K562 (cell line): ENCODE results near the gene SIGMAR1. TPM values are rescaled to one million over a fixed set of nuclear protein-coding genes. Genes with fewer than 3 reads are reported as not detected.

Experiments
- ATAC-seq: fragments of 200-7000 bp; cut with Tn5 transposase; 3 replicates; pipeline ENCODE4 v1.9.1; 2020; ENCODE audit warnings: moderate library complexity
- BruUV-seq: library from RNA; stranded (reverse); fragments of 400-500 nt; replicated peaks from 2 replicates; lab custom pipeline; 2021; lab: Mats Ljungman, UMichigan
- CTCF ChIA-PET: fragments of 300-600 bp; formaldehyde crosslinking; extraction: SDS; loops from one replicate; lab custom pipeline; 2021; ENCODE audit warnings: low intra/inter-chr PET ratio; lab: Yijun Ruan, JAX
- POLR2A ChIA-PET: fragments of 300-600, 350-650 bp; sonication (Branson Sonifier 250); formaldehyde crosslinking; extraction: SDS; loops from one replicate; lab custom pipeline; 2021; ENCODE audit warnings: antibody characterized with exemption, inconsistent platforms; lab: Yijun Ruan, JAX
- DNase-seq, 4 experiments: peaks; one replicate each; pipeline versions ENCODE4 v3.0.0 to v3.0.0-alpha.2; 2011 to 2018; ENCODE audit warnings: low spot score in 3 of 4, mixed read lengths in 3 of 4; ENCODE audit errors: extremely low read depth in 1 of 4
- FAIRE-seq: peaks from 2 replicates; lab custom pipeline; 2011; peaks lifted over from hg19 to GRCh38; lab: Jason Lieb, UNC
- H2AFZ ChIP-seq: 2 replicates; pipeline ENCODE4 v1.6.0; 2011; ENCODE audit warnings: low read depth, low read length, control low read depth, inconsistent platforms
- H3K27ac ChIP-seq: fragments of 200-600 bp; 3 replicates; pipeline ENCODE4 v1.8.0; 2011; ENCODE audit warnings: low read depth, mild to moderate bottlenecking, control low read depth, inconsistent platforms, low read length, moderate library complexity, mixed read lengths; ENCODE audit errors: extremely low read depth
- H3K27me3 ChIP-seq, 2 experiments: fragments of 300-600 bp in 1 of 2; 2 replicates in 1 of 2; 3 replicates in 1 of 2; pipeline versions ENCODE4 v1.6.0 to v1.8.0; 2011; ENCODE audit warnings: inconsistent platforms in 2 of 2, low read length in 2 of 2, mild to moderate bottlenecking in 1 of 2, mixed read lengths in 1 of 2, moderate library complexity in 1 of 2; ENCODE audit not compliant: control insufficient read depth in 2 of 2, insufficient read depth in 2 of 2
- H3K36me3 ChIP-seq: fragments of 300-600 bp; 3 replicates; pipeline ENCODE4 v1.8.0; 2011; ENCODE audit warnings: mild to moderate bottlenecking, low read length, inconsistent platforms; ENCODE audit not compliant: control insufficient read depth, insufficient read depth
- H3K4me1 ChIP-seq, 2 experiments: fragments of 200-600 bp in 1 of 2; replicated peaks in 1 of 2; 2 replicates in 1 of 2; 3 replicates in 1 of 2; pipeline versions ENCODE4 v1.5.1 to v1.8.0; 2011; ENCODE audit warnings: inconsistent platforms in 2 of 2, low read length in 2 of 2, mild to moderate bottlenecking in 1 of 2, mixed read lengths in 1 of 2, moderate library complexity in 1 of 2; ENCODE audit not compliant: control insufficient read depth in 2 of 2, insufficient read depth in 2 of 2
- H3K4me2 ChIP-seq: 2 replicates; pipeline ENCODE4 v1.6.1; 2011; ENCODE audit warnings: low read length, control low read depth, inconsistent platforms, mixed read lengths; ENCODE audit not compliant: insufficient read depth
- H3K4me3 ChIP-seq: fragments of 200-600 bp; sonication (generic), shearing (Covaris generic); 2 replicates; pipeline ENCODE4 v1.5.1; 2016; ENCODE audit warnings: control low read depth, inconsistent platforms
- H3K79me2 ChIP-seq: fragments of 200-600 bp; 3 replicates; pipeline ENCODE4 v1.8.0; 2011; ENCODE audit warnings: low read length, inconsistent platforms; ENCODE audit not compliant: control insufficient read depth, insufficient read depth
- H3K9ac ChIP-seq, 2 experiments: 2 replicates each; pipeline versions ENCODE4 v1.6.0 to v1.6.1; 2011; ENCODE audit warnings: low read depth in 2 of 2, low read length in 2 of 2, control low read depth in 1 of 2, inconsistent platforms in 1 of 2, mild to moderate bottlenecking in 1 of 2, mixed read lengths in 1 of 2; ENCODE audit not compliant: insufficient read depth in 1 of 2
- H3K9me1 ChIP-seq: one replicate; pipeline ENCODE4 v1.6.0; 2011; ENCODE audit warnings: inconsistent platforms, mild to moderate bottlenecking, low read length, moderate library complexity; ENCODE audit not compliant: control insufficient read depth, insufficient read depth
- H3K9me3 ChIP-seq: replicated peaks from 2 replicates; pipeline ENCODE4 v1.5.1; 2011; ENCODE audit warnings: low read depth, low read length, inconsistent platforms; ENCODE audit not compliant: control insufficient read depth, insufficient read depth
- H4K20me1 ChIP-seq: replicated peaks from 2 replicates; pipeline ENCODE4 v1.6.1; 2011; ENCODE audit warnings: low read length, inconsistent platforms, mixed read lengths; ENCODE audit not compliant: control insufficient read depth, insufficient read depth
- CBFA2T2 ChIP-seq: fragments of 450-650 bp; conservative IDR thresholded peaks from 2 replicates; pipeline ENCODE4 v1.6.1; 2017; ENCODE audit warnings: mild to moderate bottlenecking
- CBX5 ChIP-seq: IDR thresholded peaks from 2 replicates; pipeline ENCODE4 v1.6.1; 2014; ENCODE audit warnings: low read depth, borderline replicate concordance
- GTF2A2 ChIP-seq: IDR thresholded peaks from 2 replicates; pipeline ENCODE4 v1.6.1; 2016; ENCODE audit warnings: mild to moderate bottlenecking, missing genetic modification characterization, missing compliant biosample characterization
- HDAC3 ChIP-seq: fragments of 450-650 bp; IDR thresholded peaks from 2 replicates; pipeline ENCODE4 v1.6.1; 2018; ENCODE audit warnings: borderline replicate concordance, mild to moderate bottlenecking, moderate library complexity; ENCODE audit not compliant: partially characterized antibody
- HLTF ChIP-seq: fragments of 450-650 bp; IDR thresholded peaks from 2 replicates; pipeline ENCODE4 v1.6.1; 2016
- MECOM ChIP-seq: fragments of 250-450 bp; sonication (Bioruptor Pico); IDR thresholded peaks from 2 replicates; pipeline ENCODE4 v1.8.0; 2022; ENCODE audit warnings: inconsistent platforms
- NCOR1 ChIP-seq: fragments of 450-650 bp; IDR thresholded peaks from 2 replicates; pipeline ENCODE4 v1.6.1; 2016; ENCODE audit warnings: mild to moderate bottlenecking, moderate library complexity
- NR2C1 ChIP-seq, 2 experiments: fragments of 450-650 bp; IDR thresholded peaks; 2 replicates each; pipeline ENCODE4 v1.6.1; 2017; ENCODE audit warnings: mild to moderate bottlenecking in 2 of 2, antibody characterized with exemption in 1 of 2, inconsistent platforms in 1 of 2, missing compliant biosample characterization in 1 of 2, missing genetic modification characterization in 1 of 2
- POLR3A ChIP-seq: IDR thresholded peaks from 2 replicates; pipeline ENCODE4 v1.6.1; 2011; ENCODE audit warnings: borderline replicate concordance, mild to moderate bottlenecking, moderate library complexity; ENCODE audit not compliant: insufficient read length, insufficient read depth; ENCODE audit errors: extremely low read depth
- POLR3G ChIP-seq: IDR thresholded peaks from 2 replicates; pipeline ENCODE4 v1.6.1; 2011; ENCODE audit not compliant: insufficient read length, insufficient replicate concordance; ENCODE audit errors: extremely low read depth
- RBBP5 ChIP-seq: fragments of 200-600 bp; sonication (generic); IDR thresholded peaks from 2 replicates; pipeline ENCODE4 v1.6.1; 2012; ENCODE audit warnings: borderline replicate concordance, mild to moderate bottlenecking, low read length, control low read depth, inconsistent platforms; ENCODE audit not compliant: insufficient read depth, poor library complexity, severe bottlenecking
- SIRT6 ChIP-seq: IDR thresholded peaks from one replicate; pipeline ENCODE4 v1.6.1; 2012; ENCODE audit warnings: low read depth, mild to moderate bottlenecking, control low read depth, inconsistent platforms, low read length, moderate library complexity
- ZFP30 ChIP-seq: fragments of 250-450 bp; sonication (Bioruptor Pico); IDR thresholded peaks from 2 replicates; pipeline ENCODE4 v1.8.0; 2022; ENCODE audit warnings: moderate library complexity, mild to moderate bottlenecking, inconsistent platforms, borderline replicate concordance
- ZNF717 ChIP-seq: fragments of 250-450 bp; sonication (Bioruptor Pico); IDR thresholded peaks from 2 replicates; pipeline ENCODE4 v1.5.0; 2021
- WGBS: fragments of 100-300 bp; shearing (Covaris generic); methylation state at CpG from one replicate; pipeline ENCODE4 v1.1.6; 2016; ENCODE audit warnings: low coverage, mixed read lengths; ENCODE audit not compliant: insufficient coverage; ENCODE audit errors: missing lambda C conversion rate; 5-methylcytosine and 5-hydroxymethylcytosine counted together
- in situ Hi-C: fragments of 300-500 bp; cut with MboI; formaldehyde crosslinking; loops from 4 replicates; pipeline ENCODE4 v1.15.0; 2018; ENCODE audit warnings: inconsistent platforms, mixed read lengths
- intact Hi-C: fragments of 100-400 bp; cut with micrococcal nuclease; formaldehyde crosslinking; loops from 2 replicates; pipeline ENCODE4 v1.14.2; 2022
- polyA plus RNA-seq, 8 experiments: library from polyadenylated mRNA; depleted of rRNA in 4 of 8; stranded (reverse) in 5 of 8; unstranded in 3 of 8; fragments of >200 nt; fragmentation: Nextera tagmentation in 2 of 8; fragmentation: Illumina TruSeq in 1 of 8; extraction: Ambion mirVana in 2 of 8; extraction: Trizol in 1 of 8; gene quantifications; 2 replicates each; pipeline versions ENCODE4 v1.2.1 to v1.2.3, GENCODE V29; 2011 to 2014; ENCODE audit warnings: inconsistent platforms in 1 of 8, missing spikeins in 1 of 8
- total RNA-seq, 7 experiments: library from RNA; depleted of rRNA in 6 of 7; stranded (reverse); fragments of >200 nt in 6 of 7; fragmentation: Illumina TruSeq in 2 of 7; extraction: Trizol in 2 of 7; gene quantifications; 2 replicates each; pipeline versions ENCODE4 v1.2.1 to v1.2.3, GENCODE V29; 2011 to 2021; ENCODE audit warnings: low replicate concordance in 1 of 7
- TF ChIP-seq, protein P1 (sequence below): fragments of 250-450 bp; sonication (Bioruptor Pico); IDR thresholded peaks from 2 replicates; pipeline ENCODE4 v1.8.0; 2022; ENCODE audit warnings: inconsistent platforms, mild to moderate bottlenecking, moderate library complexity, borderline replicate concordance
- TF ChIP-seq, protein P2 (sequence below): fragments of 450-650 bp; IDR thresholded peaks from 2 replicates; pipeline ENCODE4 v1.6.1; 2017; ENCODE audit warnings: mild to moderate bottlenecking, moderate library complexity
- TF ChIP-seq, protein P3 (sequence below), 2 experiments: IDR thresholded peaks in 1 of 2; conservative IDR thresholded peaks in 1 of 2; 2 replicates each; pipeline ENCODE4 v1.6.1; 2016; ENCODE audit warnings: low read depth in 2 of 2, mild to moderate bottlenecking in 1 of 2, missing compliant biosample characterization in 1 of 2, missing genetic modification characterization in 1 of 2, moderate library complexity in 1 of 2

The SIGMAR1 gene
- total and polyA plus RNA-seq, 9 of the 15 experiments (the other 6 are each of a cell fraction or from before 2014, with no cell fraction given) = 6.9 to 80.0 (median 35.2) TPM

DNA sequence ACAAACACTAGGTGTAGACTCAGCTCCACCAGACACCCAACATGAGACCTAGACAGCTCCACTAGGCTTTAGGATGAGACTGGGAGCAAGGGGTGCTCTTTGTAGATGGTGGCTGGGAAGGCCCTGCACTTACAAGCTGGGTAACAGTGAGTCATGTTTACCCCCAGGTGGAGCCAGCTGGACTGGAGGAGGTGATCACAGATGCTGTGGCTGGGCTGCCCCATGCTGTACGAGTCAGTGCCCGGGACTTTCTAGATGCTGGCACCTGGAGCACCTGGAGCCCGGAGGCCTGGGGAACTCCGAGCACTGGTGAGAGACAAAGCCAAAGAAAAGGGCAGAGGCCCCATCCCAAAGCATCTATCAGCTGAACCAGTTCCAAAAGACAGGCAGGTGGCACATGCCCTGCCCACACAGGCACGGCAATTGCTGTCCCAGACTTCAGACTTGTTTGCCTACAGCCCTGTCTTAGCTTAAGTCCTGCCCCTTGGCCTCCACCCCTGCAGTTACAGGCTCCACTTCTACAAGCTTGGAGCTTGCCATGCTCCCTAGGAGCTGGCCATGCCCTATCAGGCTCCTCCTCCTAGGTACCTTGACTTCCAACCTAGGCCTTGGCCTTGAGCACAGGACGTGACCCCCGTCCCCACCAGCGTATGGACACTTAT, 22.1 kb upstream of the SIGMAR1 start:
- 78% methylated on average over 8 of the region's 8 CpGs for WGBS
- ChIA-PET POLR2A (interaction anchor here (0.6 to 2.8 kb wide), 2 partner anchors 8 to 24 kb away, joined by 3 to 13 read pairs; partner anchors contain the start of gene IL11RA), CTCF (no interaction called here)
- FAIRE-seq = no peak
- H3K79me2 ChIP-seq = no peaks in the 10 kb centered on the region
- H4K20me1 ChIP-seq = no peaks in the 10 kb centered on the region
- no peak for ATAC-seq
- peaks cover 2% of the 10 kb centered on the region for H3K9me1 ChIP-seq
- H3K4me3 ChIP-seq = no peak overlapping the region
- H3K4me1 ChIP-seq = peaks cover 14 to 17% of the 10 kb centered on the region in 2 experiments
- BruUV-seq = no TSS peak
- H3K27me3 ChIP-seq = no peaks in the 10 kb centered on the region
- H3K36me3 ChIP-seq = no peaks in the 10 kb centered on the region
- no peak overlapping the region for H2AFZ ChIP-seq
- no peak overlapping the region for H3K27ac ChIP-seq
- in situ Hi-C loops = no loop called here
- H3K9ac ChIP-seq = no peak overlapping the region
- H3K4me2 ChIP-seq = no peak overlapping the region
- DNase-seq = no peak
- no peaks in the 10 kb centered on the region for H3K9me3 ChIP-seq
- intact Hi-C loops = no loop called here
- TF ChIP-seq CBX5 (no peak), GTF2A2 (tag) (no peak), CBFA2T2 (no peak), RBBP5 (no peak), HDAC3 (no peak), MECOM (CRISPR knock-in tag) (no peak), POLR3A (no peak), SIRT6 (no peak), NR2C1 (IDR thresholded peaks at IDR 0.05) (no peak), NR2C1 (tag; IDR thresholded peaks at IDR 0.05) (no peak), HLTF (no peak), ZNF717 (CRISPR knock-in tag) (no peak), ZFP30 (CRISPR knock-in tag) (no peak), POLR3G (no peak), NCOR1 (no peak)
- TF ChIP-seq, protein P1, sequence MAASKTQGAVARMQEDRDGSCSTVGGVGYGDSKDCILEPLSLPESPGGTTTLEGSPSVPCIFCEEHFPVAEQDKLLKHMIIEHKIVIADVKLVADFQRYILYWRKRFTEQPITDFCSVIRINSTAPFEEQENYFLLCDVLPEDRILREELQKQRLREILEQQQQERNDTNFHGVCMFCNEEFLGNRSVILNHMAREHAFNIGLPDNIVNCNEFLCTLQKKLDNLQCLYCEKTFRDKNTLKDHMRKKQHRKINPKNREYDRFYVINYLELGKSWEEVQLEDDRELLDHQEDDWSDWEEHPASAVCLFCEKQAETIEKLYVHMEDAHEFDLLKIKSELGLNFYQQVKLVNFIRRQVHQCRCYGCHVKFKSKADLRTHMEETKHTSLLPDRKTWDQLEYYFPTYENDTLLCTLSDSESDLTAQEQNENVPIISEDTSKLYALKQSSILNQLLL (CRISPR knock-in tag) = no peak
- TF ChIP-seq, protein P2, sequence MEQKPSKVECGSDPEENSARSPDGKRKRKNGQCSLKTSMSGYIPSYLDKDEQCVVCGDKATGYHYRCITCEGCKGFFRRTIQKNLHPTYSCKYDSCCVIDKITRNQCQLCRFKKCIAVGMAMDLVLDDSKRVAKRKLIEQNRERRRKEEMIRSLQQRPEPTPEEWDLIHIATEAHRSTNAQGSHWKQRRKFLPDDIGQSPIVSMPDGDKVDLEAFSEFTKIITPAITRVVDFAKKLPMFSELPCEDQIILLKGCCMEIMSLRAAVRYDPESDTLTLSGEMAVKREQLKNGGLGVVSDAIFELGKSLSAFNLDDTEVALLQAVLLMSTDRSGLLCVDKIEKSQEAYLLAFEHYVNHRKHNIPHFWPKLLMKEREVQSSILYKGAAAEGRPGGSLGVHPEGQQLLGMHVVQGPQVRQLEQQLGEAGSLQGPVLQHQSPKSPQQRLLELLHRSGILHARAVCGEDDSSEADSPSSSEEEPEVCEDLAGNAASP = no peak
- TF ChIP-seq, protein P3, sequence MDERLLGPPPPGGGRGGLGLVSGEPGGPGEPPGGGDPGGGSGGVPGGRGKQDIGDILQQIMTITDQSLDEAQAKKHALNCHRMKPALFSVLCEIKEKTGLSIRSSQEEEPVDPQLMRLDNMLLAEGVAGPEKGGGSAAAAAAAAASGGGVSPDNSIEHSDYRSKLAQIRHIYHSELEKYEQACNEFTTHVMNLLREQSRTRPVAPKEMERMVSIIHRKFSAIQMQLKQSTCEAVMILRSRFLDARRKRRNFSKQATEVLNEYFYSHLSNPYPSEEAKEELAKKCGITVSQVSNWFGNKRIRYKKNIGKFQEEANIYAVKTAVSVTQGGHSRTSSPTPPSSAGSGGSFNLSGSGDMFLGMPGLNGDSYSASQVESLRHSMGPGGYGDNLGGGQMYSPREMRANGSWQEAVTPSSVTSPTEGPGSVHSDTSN (CRISPR knock-in tag; IDR thresholded peaks at IDR 0.05; ENCODE audit: low read depth) = no peak
- TF ChIP-seq, protein P3 (tag; conservative IDR thresholded peaks at IDR 0.05; ENCODE audit: low read depth) = no peak
